Choroid plexus epithelial cell (primary cell): ENCODE results near the gene TDRD3.
A peak's percentile ranks its signal among the peaks of the same experiment; 100 is the strongest.

Experiments used
- DNase-seq: peaks from one replicate; pipeline ENCODE4 v3.0.0-alpha.2; 2010; ENCODE audit warnings: low read depth
- H3K4me3 ChIP-seq: 2 replicates; pipeline ENCODE4 v1.5.1; 2011; ENCODE audit warnings: low read depth, mild to moderate bottlenecking, control low read depth, low read length, moderate library complexity
- CTCF ChIP-seq: conservative IDR thresholded peaks from 2 replicates; pipeline ENCODE4 v1.5.1; 2011; ENCODE audit warnings: low read depth, mild to moderate bottlenecking, control low read depth, inconsistent platforms, low read length, moderate library complexity

Gene TDRD3

GRCh38 chr13:60611523-60611922 lies 214.5 kb downstream of the TDRD3 start:
- H3K4me3 ChIP-seq, result no peak overlapping the region
- no peak for DNase-seq
- no peak for TF ChIP-seq CTCF

- H3K4me3 ChIP-seq, result no peak overlapping the region
- TF ChIP-seq CTCF, result no peak
- DNase-seq, result no peak
Observed at GRCh38 chr13:60612593-60612992, 215.6 kb downstream of the TDRD3 start.

GRCh38 chr13:60613080-60613479 lies 216.1 kb downstream of the TDRD3 start:
- no peak overlapping the region for H3K4me3 ChIP-seq
- TF ChIP-seq CTCF, result no peak
- no peak for DNase-seq

- peak; percentile 75 for DNase-seq
- peak; percentile 81 for TF ChIP-seq CTCF
- no peak overlapping the region for H3K4me3 ChIP-seq
Observed at GRCh38 chr13:60617991-60618733, 221.1 kb downstream of the TDRD3 start.

- H3K4me3 ChIP-seq, result no peak overlapping the region
- no peak for TF ChIP-seq CTCF
- no peak for DNase-seq
Observed at GRCh38 chr13:60619461-60619860, 222.4 kb downstream of the TDRD3 start.

GRCh38 chr13:60620611-60621395 lies 223.8 kb downstream of the TDRD3 start:
- no peak overlapping the region for H3K4me3 ChIP-seq
- peak; percentile 12 for DNase-seq
- TF ChIP-seq CTCF, result no peak
